Endothelial cell of umbilical vein (primary cell): ENCODE data around the gene KXD1. TPM values are rescaled to one million over a fixed set of nuclear protein-coding genes. Genes with fewer than 3 reads are reported as not detected.

Experiments used
- Bru-seq: library from RNA; stranded (reverse); fragments of 400-500 nt; gene quantifications from one replicate; lab custom pipeline; 2021; lab: Mats Ljungman, UMichigan
- BruChase-seq, 2 experiments: library from RNA; stranded (reverse); fragments of 400-500 nt; gene quantifications; one replicate each; lab custom pipeline; 2021; lab: Mats Ljungman, UMichigan
- BruUV-seq: library from RNA; stranded (reverse); fragments of 400-500 nt; replicated peaks from 2 replicates; lab custom pipeline; 2021; lab: Mats Ljungman, UMichigan
- CTCF ChIA-PET: fragments of 300-600, 350-600 bp; sonication (Branson Sonifier 250); formaldehyde crosslinking; loops from one replicate; lab custom pipeline; 2021; ENCODE audit warnings: antibody characterized with exemption, inconsistent platforms; lab: Charles Lee
- POLR2A ChIA-PET: fragments of 300-600, 350-600 bp; sonication (Branson Sonifier 250); formaldehyde crosslinking; loops from one replicate; lab custom pipeline; 2021; ENCODE audit warnings: antibody characterized with exemption, inconsistent platforms; lab: Charles Lee
- DNase-seq: peaks from one replicate; pipeline ENCODE4 v3.0.0-alpha.2; 2011; ENCODE audit warnings: low read depth, low spot score
- FAIRE-seq: peaks from 2 replicates; lab custom pipeline; 2011; peaks lifted over from hg19 to GRCh38; lab: Jason Lieb, UNC
- H2AFZ ChIP-seq: 2 replicates; pipeline ENCODE4 v1.6.0; 2012; ENCODE audit warnings: low read depth, low read length, control low read depth, inconsistent platforms
- H3K27ac ChIP-seq: 2 replicates; pipeline ENCODE4 v1.5.1; 2011; ENCODE audit warnings: low read depth, mild to moderate bottlenecking, control low read depth, low read length, moderate library complexity; ENCODE audit not compliant: insufficient read depth
- H3K27me3 ChIP-seq, 2 experiments: 2 replicates each; pipeline versions ENCODE4 v1.6.0 to v1.6.1; 2011; ENCODE audit warnings: low read length in 2 of 2, mixed read lengths in 1 of 2; ENCODE audit not compliant: control insufficient read depth in 2 of 2, insufficient read depth in 2 of 2
- H3K36me3 ChIP-seq, 2 experiments: 2 replicates in 1 of 2; 3 replicates in 1 of 2; pipeline ENCODE4 v1.5.1; 2011; ENCODE audit warnings: low read length in 2 of 2, mild to moderate bottlenecking in 1 of 2, moderate library complexity in 1 of 2; ENCODE audit not compliant: control insufficient read depth in 2 of 2, insufficient read depth in 2 of 2; ENCODE audit errors: extremely low read depth in 1 of 2
- H3K4me1 ChIP-seq: 3 replicates; pipeline ENCODE4 v1.5.1; 2011; ENCODE audit warnings: mild to moderate bottlenecking, low read length; ENCODE audit not compliant: control insufficient read depth, insufficient read depth; ENCODE audit errors: extremely low read depth
- H3K4me2 ChIP-seq: 2 replicates; pipeline ENCODE4 v1.6.1; 2011; ENCODE audit warnings: low read length, control low read depth, mixed read lengths; ENCODE audit not compliant: insufficient read depth
- H3K4me3 ChIP-seq, 3 experiments: fragments of 200-600 bp in 1 of 3; sonication (generic), shearing (Covaris generic) in 1 of 3; replicated peaks in 1 of 3; 2 replicates each; pipeline ENCODE4 v1.5.1; 2011 to 2016; ENCODE audit warnings: control low read depth in 3 of 3, low read length in 3 of 3, mild to moderate bottlenecking in 2 of 3, inconsistent platforms in 1 of 3, low read depth in 1 of 3, moderate library complexity in 1 of 3; ENCODE audit not compliant: insufficient read depth in 1 of 3
- H3K79me2 ChIP-seq: 2 replicates; pipeline ENCODE4 v1.6.0; 2012; ENCODE audit warnings: low read length, inconsistent platforms; ENCODE audit not compliant: control insufficient read depth, insufficient read depth
- H3K9ac ChIP-seq: replicated peaks from 2 replicates; pipeline ENCODE3; 2011; ENCODE audit warnings: low read length, control low read depth; ENCODE audit not compliant: insufficient read depth; ENCODE audit errors: extremely low read depth
- H3K9me1 ChIP-seq: replicated peaks from 3 replicates; pipeline ENCODE4 v1.6.0; 2011; ENCODE audit warnings: mild to moderate bottlenecking, low read length; ENCODE audit not compliant: control insufficient read depth, insufficient read depth; ENCODE audit errors: extremely low read depth
- H3K9me3 ChIP-seq: replicated peaks from 2 replicates; pipeline ENCODE4 v1.5.1; 2012; ENCODE audit warnings: low read length, inconsistent platforms; ENCODE audit not compliant: control insufficient read depth, insufficient read depth
- H4K20me1 ChIP-seq: replicated peaks from 2 replicates; pipeline ENCODE3; 2011; ENCODE audit warnings: mild to moderate bottlenecking, low read length; ENCODE audit not compliant: control insufficient read depth, insufficient read depth; ENCODE audit errors: extremely low read depth
- EZH2 ChIP-seq: IDR thresholded peaks from 2 replicates; pipeline ENCODE4 v1.6.1; 2012; ENCODE audit warnings: borderline replicate concordance, low read depth, mild to moderate bottlenecking, moderate library complexity, low read length, inconsistent platforms; ENCODE audit not compliant: severe bottlenecking
- FOS ChIP-seq: IDR thresholded peaks from 2 replicates; pipeline ENCODE4 v1.6.1; 2011; ENCODE audit warnings: mild to moderate bottlenecking, low read length, moderate library complexity, borderline replicate concordance; ENCODE audit not compliant: insufficient read depth
- GATA2 ChIP-seq: IDR thresholded peaks from 2 replicates; pipeline ENCODE4 v1.7.0; 2011; ENCODE audit warnings: low read depth, mild to moderate bottlenecking, moderate library complexity, mixed read lengths, low read length; ENCODE audit not compliant: insufficient read length, insufficient read depth
- JUN ChIP-seq: IDR thresholded peaks from 2 replicates; pipeline ENCODE4 v1.6.1; 2011; ENCODE audit warnings: borderline replicate concordance, low read depth; ENCODE audit not compliant: insufficient read length, insufficient read depth
- MYC ChIP-seq: IDR thresholded peaks from one replicate; pipeline ENCODE4 v1.6.1; 2011; ENCODE audit warnings: mild to moderate bottlenecking, low read depth, low read length
- POLR2A ChIP-seq: IDR thresholded peaks from 2 replicates; pipeline ENCODE4 v1.6.1; 2012; ENCODE audit warnings: low read depth, mild to moderate bottlenecking, control low read depth, low read length
- POLR2AphosphoS5 ChIP-seq: IDR thresholded peaks from 2 replicates; pipeline ENCODE4 v1.6.1; 2012; ENCODE audit warnings: low read depth, mild to moderate bottlenecking, control low read depth, low read length, moderate library complexity; ENCODE audit not compliant: insufficient read depth
- dilution Hi-C: fragments of 300-500 bp; cut with MboI; formaldehyde crosslinking; loops from one replicate; pipeline ENCODE4 v1.15.0; 2019; ENCODE audit warnings: low sequenced_read_pairs; ENCODE audit not compliant: extremely low pct_ligation_motif_present
- intact Hi-C: fragments of 100-400 bp; cut with micrococcal nuclease; formaldehyde crosslinking; loops from one replicate; pipeline ENCODE4 v1.10.0; 2022
- long read RNA-seq: library from polyadenylated mRNA; stranded (forward); transcript quantifications from one replicate; pipeline ENCODE4 v2.0.0, GENCODE V29; 2021
- polyA minus RNA-seq, 3 experiments: library from RNA; depleted of rRNA, polyadenylated mRNA; stranded (reverse); fragments of >200 nt; gene quantifications; 1 replicate in 1 of 3; 2 replicates in 2 of 3; pipeline ENCODE4 v1.2.3, GENCODE V29; 2011
- polyA plus RNA-seq, 4 experiments: library from polyadenylated mRNA; depleted of rRNA in 3 of 4; stranded (reverse) in 3 of 4; unstranded in 1 of 4; fragments of >200 nt; gene quantifications; 2 replicates each; pipeline versions ENCODE4 v1.2.1 to v1.2.3, GENCODE V29; 2011 to 2012; ENCODE audit warnings: missing spikeins in 1 of 4
- total RNA-seq: library from RNA; stranded (reverse); gene quantifications from 2 replicates; pipeline ENCODE4 v1.2.3, GENCODE V29; 2021
- TF ChIP-seq, protein P1 (sequence below): IDR thresholded peaks from 2 replicates; pipeline ENCODE4 v1.6.1; 2011; ENCODE audit not compliant: insufficient read depth, insufficient read length
- TF ChIP-seq, protein P2 (sequence below), 2 donors: IDR thresholded peaks; 1 replicate in 1 of 2; 2 replicates in 1 of 2; pipeline ENCODE4 v1.5.1; 2011; ENCODE audit warnings: low read length in 2 of 2, mild to moderate bottlenecking in 2 of 2, moderate library complexity in 2 of 2, control low read depth in 1 of 2, inconsistent platforms in 1 of 2, low read depth in 1 of 2; ENCODE audit not compliant: insufficient read depth in 1 of 2; ENCODE audit errors: extremely low read depth in 1 of 2

Gene KXD1, protein sequence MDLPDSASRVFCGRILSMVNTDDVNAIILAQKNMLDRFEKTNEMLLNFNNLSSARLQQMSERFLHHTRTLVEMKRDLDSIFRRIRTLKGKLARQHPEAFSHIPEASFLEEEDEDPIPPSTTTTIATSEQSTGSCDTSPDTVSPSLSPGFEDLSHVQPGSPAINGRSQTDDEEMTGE
- 127 and 134 TPM in 2 replicates for total RNA-seq
- polyA plus RNA-seq: 186 and 236 TPM in 2 replicates
- 181 and 184 TPM in 2 replicates for polyA plus RNA-seq (2011; cell fraction: cytosol; rRNA removed)
- 119 and 122 TPM in 2 replicates for polyA plus RNA-seq (2011; cell fraction: nucleus; rRNA removed)
- polyA plus RNA-seq (2012): 121 and 147 TPM in 2 replicates
- polyA minus RNA-seq: 136 and 138 TPM in 2 replicates
- 54.0 TPM for polyA minus RNA-seq (2011; cell fraction: cytosol; rRNA and poly(A)+ RNA removed)
- 24.3 and 32.2 TPM in 2 replicates for polyA minus RNA-seq (2011; cell fraction: nucleus; rRNA and poly(A)+ RNA removed)
- percentile 68 among the genes with signal in this experiment for Bru-seq, nascent RNA
- BruChase-seq, experiment 1, labeled RNA remaining after a 6-hour chase: percentile 86 among the genes with signal in this experiment
- percentile 75 among the genes with signal in this experiment for BruChase-seq, experiment 2, labeled RNA remaining after a 2-hour chase
- long read RNA-seq, transcript KXD1-203 (6 exons, 1,592 nt): minor isoform, 5 of 383 reads
- long read RNA-seq, transcript KXD1-204 (6 exons, 1,095 nt): minor isoform, 10 of 383 reads
- long read RNA-seq, transcript KXD1-201 (5 exons, 1,426 nt): major isoform, 308 of 383 reads
- long read RNA-seq, transcript KXD1-205 (4 exons, 686 nt): minor isoform, 7 of 383 reads
- long read RNA-seq, partial matches to known transcripts: 6 of 383 reads
- long read RNA-seq, other reads (novel, unspliced or antisense): 37 of 383 reads

DNA sequence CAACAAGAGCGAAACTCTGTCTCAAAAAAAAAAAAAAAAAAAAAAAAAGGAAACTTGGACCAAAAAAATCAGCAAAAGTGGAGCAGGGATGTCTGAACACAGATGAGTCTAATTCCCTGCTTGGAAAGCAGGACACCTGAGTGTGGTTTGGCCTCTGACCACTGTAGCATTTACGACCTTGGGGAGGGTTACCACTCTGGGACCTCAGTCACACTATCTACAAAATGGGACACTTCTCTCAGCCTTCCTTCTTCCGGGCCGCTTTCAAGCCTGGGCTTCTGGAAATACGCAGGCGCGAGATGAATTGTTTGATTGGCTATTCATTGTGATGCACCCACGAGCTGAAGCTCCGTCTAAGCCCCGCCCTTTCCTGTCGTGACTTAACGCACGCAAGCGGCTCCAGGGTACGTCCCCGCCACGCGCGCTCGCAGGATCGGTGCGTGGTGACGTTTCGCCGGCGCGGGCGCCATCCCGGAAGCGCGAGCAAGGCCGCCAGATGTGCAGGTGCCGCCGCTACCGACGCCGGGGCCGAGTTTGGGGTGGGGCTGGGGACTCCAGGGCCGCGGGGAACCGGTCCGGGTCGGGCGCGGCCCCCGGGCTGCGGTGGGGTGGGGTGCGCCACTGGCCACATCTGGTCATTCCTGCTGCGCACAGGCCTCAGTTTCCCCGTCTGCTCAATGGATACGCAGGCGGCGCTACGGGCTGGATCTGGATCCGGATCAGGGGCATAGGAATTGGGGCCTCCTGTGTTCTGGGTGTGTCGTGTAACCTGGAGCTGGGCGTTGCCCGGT lies at the start of gene KXD1:
Gene KXD1 (plus strand): TSS at position 460 of the 791 bp plus-strand sequence. CDS start 4,187 bp downstream, outside the sequence.
- peaks cover 27% of the 10 kb centered on the region for H3K79me2 ChIP-seq
- no peaks in the 10 kb centered on the region for H3K27me3 ChIP-seq
- H3K4me1 ChIP-seq: peaks cover 28% of the 10 kb centered on the region
- H4K20me1 ChIP-seq: no peaks in the 10 kb centered on the region
- FAIRE-seq (peak; percentile 98), DNase-seq (peak; percentile 98)
- peak within 1 kb of the TSS; percentile 91 for H3K4me2 ChIP-seq
- dilution Hi-C loops (no loop called here), intact Hi-C loops (loop anchor here (1.0 kb wide), 2 partner anchors 14 to 35 kb away; partner anchors contain the start of genes ELL and UBA52)
- no peaks in the 10 kb centered on the region for H3K9me3 ChIP-seq
- peak within 1 kb of the TSS; percentile 30 for H2AFZ ChIP-seq
- H3K4me3 ChIP-seq: peak within 1 kb of the TSS; percentile 56 to 90 (median 81)
- peak within 1 kb of the TSS; percentile 84 for H3K27ac ChIP-seq
- CTCF ChIA-PET: interaction anchor here (0.9 to 2.0 kb wide), 9 partner anchors 14 to 115 kb away, joined by 3 to 12 read pairs (median 7); partner anchors contain the start of genes ELL, FKBP8 and UBA52
- POLR2A ChIA-PET: interaction anchor here (0.6 to 1.8 kb wide), 5 partner anchors 14 to 306 kb away, joined by 3 to 9 read pairs (median 4); partner anchors contain the start of genes ELL and UBA52
- H3K9ac ChIP-seq: peak within 1 kb of the TSS; percentile 89
- no peaks in the 10 kb centered on the region for H3K36me3 ChIP-seq
- BruUV-seq: no TSS peak
- H3K9me1 ChIP-seq: no peaks in the 10 kb centered on the region
- TF ChIP-seq EZH2 (no peak), MYC (no peak), GATA2 (no peak), FOS (no peak), JUN (no peak), POLR2A (peak; percentile 66), POLR2AphosphoS5 (peak; percentile 91)
- TF ChIP-seq, protein P1, sequence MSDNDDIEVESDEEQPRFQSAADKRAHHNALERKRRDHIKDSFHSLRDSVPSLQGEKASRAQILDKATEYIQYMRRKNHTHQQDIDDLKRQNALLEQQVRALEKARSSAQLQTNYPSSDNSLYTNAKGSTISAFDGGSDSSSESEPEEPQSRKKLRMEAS: no peak
- TF ChIP-seq, protein P2, sequence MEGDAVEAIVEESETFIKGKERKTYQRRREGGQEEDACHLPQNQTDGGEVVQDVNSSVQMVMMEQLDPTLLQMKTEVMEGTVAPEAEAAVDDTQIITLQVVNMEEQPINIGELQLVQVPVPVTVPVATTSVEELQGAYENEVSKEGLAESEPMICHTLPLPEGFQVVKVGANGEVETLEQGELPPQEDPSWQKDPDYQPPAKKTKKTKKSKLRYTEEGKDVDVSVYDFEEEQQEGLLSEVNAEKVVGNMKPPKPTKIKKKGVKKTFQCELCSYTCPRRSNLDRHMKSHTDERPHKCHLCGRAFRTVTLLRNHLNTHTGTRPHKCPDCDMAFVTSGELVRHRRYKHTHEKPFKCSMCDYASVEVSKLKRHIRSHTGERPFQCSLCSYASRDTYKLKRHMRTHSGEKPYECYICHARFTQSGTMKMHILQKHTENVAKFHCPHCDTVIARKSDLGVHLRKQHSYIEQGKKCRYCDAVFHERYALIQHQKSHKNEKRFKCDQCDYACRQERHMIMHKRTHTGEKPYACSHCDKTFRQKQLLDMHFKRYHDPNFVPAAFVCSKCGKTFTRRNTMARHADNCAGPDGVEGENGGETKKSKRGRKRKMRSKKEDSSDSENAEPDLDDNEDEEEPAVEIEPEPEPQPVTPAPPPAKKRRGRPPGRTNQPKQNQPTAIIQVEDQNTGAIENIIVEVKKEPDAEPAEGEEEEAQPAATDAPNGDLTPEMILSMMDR (IDR thresholded peaks at IDR 0.05; ENCODE audit: extremely low read depth in 1 of 2, insufficient read depth in 1 of 2, low read depth in 1 of 2, low read length in 2 of 2): no peak
